Keratinocyte (primary cell): Measurements from ENCODE around the gene NTSR2. TPM values are rescaled to one million over a fixed set of nuclear protein-coding genes. Genes with fewer than 3 reads are reported as not detected.

Experiments used
- DNase-seq: peaks from one replicate; pipeline ENCODE4 v3.0.0-alpha.2; 2011; ENCODE audit warnings: low read depth, missing footprints, low spot score
- FAIRE-seq: peaks from 2 replicates; lab custom pipeline; 2011; peaks lifted over from hg19 to GRCh38; lab: Jason Lieb, UNC
- H2AFZ ChIP-seq: 2 replicates; pipeline ENCODE4 v1.6.0; 2012; ENCODE audit warnings: low read length, control low read depth, inconsistent platforms; ENCODE audit not compliant: control insufficient read depth
- H3K27ac ChIP-seq: 2 replicates; pipeline ENCODE4 v1.5.1; 2011; ENCODE audit warnings: low read length; ENCODE audit not compliant: control insufficient read depth, insufficient read depth
- H3K27me3 ChIP-seq: 3 replicates; pipeline ENCODE4 v1.6.0; 2011; ENCODE audit warnings: low read length; ENCODE audit not compliant: control insufficient read depth, insufficient read depth; ENCODE audit errors: extremely low read depth
- H3K36me3 ChIP-seq, 2 experiments: 2 replicates in 1 of 2; 3 replicates in 1 of 2; pipeline ENCODE4 v1.5.1; 2011; ENCODE audit warnings: low read length in 2 of 2, mild to moderate bottlenecking in 1 of 2; ENCODE audit not compliant: control insufficient read depth in 2 of 2, insufficient read depth in 2 of 2; ENCODE audit errors: extremely low read depth in 1 of 2
- H3K4me1 ChIP-seq: 3 replicates; pipeline ENCODE4 v1.5.1; 2011; ENCODE audit warnings: low read length; ENCODE audit not compliant: control insufficient read depth, insufficient read depth; ENCODE audit errors: extremely low read depth
- H3K4me2 ChIP-seq: 3 replicates; pipeline ENCODE4 v1.6.0; 2011; ENCODE audit warnings: low read depth, low read length; ENCODE audit not compliant: control insufficient read depth, insufficient read depth; ENCODE audit errors: extremely low read depth
- H3K4me3 ChIP-seq, 3 experiments: fragments of 200-600 bp in 1 of 3; sonication (generic) in 1 of 3; 2 replicates in 2 of 3; 3 replicates in 1 of 3; pipeline ENCODE4 v1.5.1; 2011 to 2016; ENCODE audit warnings: low read length in 3 of 3, mild to moderate bottlenecking in 3 of 3, control low read depth in 2 of 3, inconsistent platforms in 1 of 3, low read depth in 1 of 3, mixed read lengths in 1 of 3, mixed run types in 1 of 3, moderate library complexity in 1 of 3; ENCODE audit not compliant: control insufficient read depth in 2 of 3, insufficient read depth in 2 of 3; ENCODE audit errors: extremely low read depth in 1 of 3
- H3K79me2 ChIP-seq: 2 replicates; pipeline ENCODE4 v1.6.0; 2012; ENCODE audit warnings: low read length; ENCODE audit not compliant: control insufficient read depth, insufficient read depth
- H3K9ac ChIP-seq: 3 replicates; pipeline ENCODE4 v1.6.0; 2011; ENCODE audit warnings: low read length; ENCODE audit not compliant: control insufficient read depth, insufficient read depth; ENCODE audit errors: extremely low read depth
- H3K9me1 ChIP-seq: 3 replicates; pipeline ENCODE4 v1.6.0; 2011; ENCODE audit warnings: low read length; ENCODE audit not compliant: control insufficient read depth, insufficient read depth; ENCODE audit errors: extremely low read depth
- H3K9me3 ChIP-seq: 2 replicates; pipeline ENCODE4 v1.5.1; 2012; ENCODE audit warnings: low read depth, low read length; ENCODE audit not compliant: control insufficient read depth
- H4K20me1 ChIP-seq: 3 replicates; pipeline ENCODE4 v1.6.0; 2011; ENCODE audit warnings: low read length; ENCODE audit not compliant: control insufficient read depth, insufficient read depth; ENCODE audit errors: extremely low read depth
- EZH2 ChIP-seq: IDR thresholded peaks from one replicate; pipeline ENCODE4 v1.6.1; 2012; ENCODE audit warnings: inconsistent platforms, mild to moderate bottlenecking, low read length, moderate library complexity
- dilution Hi-C: fragments of 300-500 bp; cut with MboI; formaldehyde crosslinking; loops from one replicate; pipeline ENCODE4 v1.7.0; 2020; ENCODE audit warnings: low sequenced_read_pairs; ENCODE audit not compliant: extremely low pct_ligation_motif_present
- polyA plus RNA-seq, 5 experiments: library from polyadenylated mRNA; depleted of rRNA in 3 of 5; stranded (reverse) in 3 of 5; stranded (forward) in 1 of 5; unstranded in 1 of 5; fragments of >200 nt; gene quantifications; 1 replicate in 1 of 5; 2 replicates in 3 of 5; 3 replicates in 1 of 5; pipeline versions ENCODE4 v1.2.1 to v1.2.3, GENCODE V29; 2011 to 2012; ENCODE audit warnings: missing spikeins in 2 of 5, low read depth in 1 of 5, low replicate concordance in 1 of 5
- TF ChIP-seq, protein P1 (sequence below), 3 experiments: IDR thresholded peaks in 1 of 3; conservative IDR thresholded peaks in 1 of 3; optimal IDR thresholded peaks in 1 of 3; 2 replicates in 2 of 3; 3 replicates in 1 of 3; pipeline versions ENCODE3 to v1.5.1; 2011; ENCODE audit warnings: low read length in 3 of 3, mild to moderate bottlenecking in 3 of 3, moderate library complexity in 2 of 3, control low read depth in 1 of 3, inconsistent platforms in 1 of 3; ENCODE audit not compliant: insufficient read depth in 2 of 3; ENCODE audit errors: extremely low read depth in 1 of 3

The NTSR2 gene
- polyA plus RNA-seq, 1 donor (not counting 4 experiments of a cell fraction or from before 2014, with no cell fraction given): not detected

DNA sequence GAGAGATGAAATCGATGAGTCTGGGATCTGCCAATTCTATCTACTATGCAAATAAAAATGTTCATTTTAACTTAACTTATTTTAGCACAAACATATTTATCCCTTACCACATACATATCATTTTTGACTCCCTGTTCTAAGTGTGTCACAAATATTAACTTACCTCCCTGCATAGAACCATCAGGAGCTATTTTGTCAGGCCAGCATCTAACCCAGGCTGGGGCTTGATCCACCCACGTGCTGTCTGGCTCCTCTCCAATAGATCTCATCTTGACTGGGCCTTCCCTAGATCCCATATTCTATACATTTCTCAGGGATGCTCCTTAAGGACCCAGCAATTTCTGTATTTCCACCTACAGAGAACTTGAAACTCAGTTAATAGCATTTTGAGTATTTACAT lies 20.9 kb downstream of the NTSR2 start:
- Histone ChIP-seq H3K27ac (no peak overlapping the region), H3K27me3 (peaks cover 16% of the 10 kb centered on the region), H3K9ac (no peak overlapping the region), H3K79me2 (no peaks in the 10 kb centered on the region), H3K9me1 (no peaks in the 10 kb centered on the region), H2AFZ (no peak overlapping the region), H3K4me1 (no peaks in the 10 kb centered on the region), H3K4me3 (no peak overlapping the region), H3K4me2 (no peak overlapping the region), H4K20me1 (no peaks in the 10 kb centered on the region), H3K36me3 (no peaks in the 10 kb centered on the region), H3K9me3 (no peaks in the 10 kb centered on the region)
- FAIRE-seq: no peak
- dilution Hi-C loops: no loop called here
- TF ChIP-seq, protein P1, sequence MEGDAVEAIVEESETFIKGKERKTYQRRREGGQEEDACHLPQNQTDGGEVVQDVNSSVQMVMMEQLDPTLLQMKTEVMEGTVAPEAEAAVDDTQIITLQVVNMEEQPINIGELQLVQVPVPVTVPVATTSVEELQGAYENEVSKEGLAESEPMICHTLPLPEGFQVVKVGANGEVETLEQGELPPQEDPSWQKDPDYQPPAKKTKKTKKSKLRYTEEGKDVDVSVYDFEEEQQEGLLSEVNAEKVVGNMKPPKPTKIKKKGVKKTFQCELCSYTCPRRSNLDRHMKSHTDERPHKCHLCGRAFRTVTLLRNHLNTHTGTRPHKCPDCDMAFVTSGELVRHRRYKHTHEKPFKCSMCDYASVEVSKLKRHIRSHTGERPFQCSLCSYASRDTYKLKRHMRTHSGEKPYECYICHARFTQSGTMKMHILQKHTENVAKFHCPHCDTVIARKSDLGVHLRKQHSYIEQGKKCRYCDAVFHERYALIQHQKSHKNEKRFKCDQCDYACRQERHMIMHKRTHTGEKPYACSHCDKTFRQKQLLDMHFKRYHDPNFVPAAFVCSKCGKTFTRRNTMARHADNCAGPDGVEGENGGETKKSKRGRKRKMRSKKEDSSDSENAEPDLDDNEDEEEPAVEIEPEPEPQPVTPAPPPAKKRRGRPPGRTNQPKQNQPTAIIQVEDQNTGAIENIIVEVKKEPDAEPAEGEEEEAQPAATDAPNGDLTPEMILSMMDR (optimal IDR thresholded peaks at IDR 0.05 in 1 of 3, IDR thresholded peaks at IDR 0.05 in 1 of 3, conservative IDR thresholded peaks at IDR 0.05 in 1 of 3; ENCODE audit: extremely low read depth in 1 of 3, insufficient read depth in 2 of 3, low read length in 3 of 3): no peak
- TF ChIP-seq EZH2: no peak
- DNase-seq: no peak

DNA sequence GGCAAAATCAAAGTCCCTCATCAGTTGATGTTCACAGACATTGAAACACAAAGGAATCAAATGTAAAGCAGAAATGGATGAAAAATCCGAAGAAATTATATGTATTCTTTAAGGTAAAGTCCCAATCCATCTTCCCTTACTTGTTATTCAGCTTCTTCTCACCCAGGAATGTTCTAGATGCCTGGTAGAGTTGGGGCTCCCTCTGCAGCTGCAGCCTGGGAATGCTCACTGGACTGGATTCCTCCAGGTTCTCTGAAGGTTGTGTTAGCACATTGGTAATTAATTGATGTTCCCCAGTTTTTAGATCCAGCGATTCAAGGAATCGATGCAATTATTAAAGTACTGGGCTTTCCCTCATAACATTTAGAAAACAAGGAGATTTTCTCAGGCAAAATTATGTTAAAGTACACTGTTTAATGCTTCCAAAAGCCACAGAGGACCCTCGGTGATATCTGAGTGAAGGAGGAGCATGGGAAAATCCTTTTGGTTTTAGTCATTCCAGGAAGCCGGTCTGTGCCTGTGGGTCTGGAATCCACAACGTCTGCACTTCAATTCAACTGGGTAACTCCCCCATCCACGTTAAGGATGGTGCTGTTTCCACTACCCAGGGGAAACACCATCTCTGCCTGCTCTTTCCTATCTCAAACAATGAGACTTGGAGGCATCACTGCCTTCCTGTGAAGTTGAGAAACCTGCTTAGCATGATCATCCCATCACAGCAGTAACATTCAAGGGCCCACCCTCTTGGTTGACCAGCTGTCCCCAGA lies 22.0 kb downstream of the NTSR2 start:
- Histone ChIP-seq H3K4me1 (no peaks in the 10 kb centered on the region), H3K27ac (no peak overlapping the region), H4K20me1 (no peaks in the 10 kb centered on the region), H3K9ac (no peak overlapping the region), H3K4me2 (no peak overlapping the region), H3K9me3 (no peaks in the 10 kb centered on the region), H2AFZ (no peak overlapping the region), H3K4me3 (no peak overlapping the region), H3K79me2 (no peaks in the 10 kb centered on the region), H3K9me1 (no peaks in the 10 kb centered on the region), H3K27me3 (peaks cover 16% of the 10 kb centered on the region), H3K36me3 (no peaks in the 10 kb centered on the region)
- TF ChIP-seq EZH2: no peak
- TF ChIP-seq, protein P1 (optimal IDR thresholded peaks at IDR 0.05 in 1 of 3, IDR thresholded peaks at IDR 0.05 in 1 of 3, conservative IDR thresholded peaks at IDR 0.05 in 1 of 3; ENCODE audit: extremely low read depth in 1 of 3, insufficient read depth in 2 of 3, low read length in 3 of 3): peak in 2 of 3 experiments; percentile 46 to 47
- DNase-seq: no peak
- no peak for FAIRE-seq
- dilution Hi-C loops: no loop called here
